NCI-H146 (cell line): Measurements from ENCODE around the gene MYH13.
"Not testable (repeated sequence)": the region's sequence is repeated elsewhere in the genome, so short reads cannot be mapped to it uniquely, and the experiment has no call there.

ENCODE experiments used
- DNase-seq: peaks from one replicate; lab custom pipeline; 2025; lab: John Stamatoyannopoulos, UW

The MYH13 gene

DNA sequence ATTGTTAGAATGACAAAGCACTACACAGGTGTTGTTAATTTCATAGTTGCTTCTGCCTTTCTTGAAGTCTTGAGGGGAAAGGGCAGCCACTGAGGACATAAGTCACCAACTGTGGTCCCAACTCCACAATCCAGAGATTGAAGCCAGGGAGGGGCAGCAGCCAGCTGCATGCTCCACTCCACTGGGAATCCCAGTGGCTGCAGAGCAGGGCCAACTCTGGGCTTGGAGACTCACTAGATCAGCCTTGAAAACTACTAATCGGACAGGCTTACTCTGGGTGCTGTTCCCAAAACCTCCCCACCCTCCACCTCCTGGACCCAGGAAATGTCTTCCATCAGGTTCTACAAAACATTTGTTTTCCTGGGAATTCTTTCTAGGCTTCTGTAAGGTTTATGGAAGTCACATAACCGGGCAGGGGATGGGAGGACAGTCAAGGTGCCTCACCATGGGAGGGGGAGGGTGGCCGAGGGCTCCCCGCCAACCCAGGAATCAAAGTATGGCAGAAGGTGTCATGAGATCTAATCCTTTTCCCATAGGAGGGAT lies 68.0 kb downstream of the MYH13 start:
- no peak for DNase-seq

DNA sequence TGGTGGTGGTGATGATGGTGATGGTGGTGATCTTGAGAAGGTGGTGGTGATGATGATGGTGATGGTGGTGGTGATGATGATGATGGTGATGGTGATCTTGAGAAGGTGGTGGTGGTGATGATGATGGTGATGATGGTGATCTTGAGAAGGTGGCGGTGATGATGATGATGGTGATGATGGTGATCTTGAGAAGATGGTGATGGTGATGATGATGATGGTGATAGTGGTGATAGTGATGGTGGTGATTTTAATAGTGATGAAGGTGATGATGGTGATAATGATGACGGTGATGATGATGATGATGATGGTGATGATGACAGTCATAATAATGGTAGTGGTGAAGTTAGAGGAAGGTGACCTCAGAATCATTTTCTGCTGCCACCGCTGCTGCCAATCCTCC lies 75.1 kb downstream of the MYH13 start:
- no peak for DNase-seq

DNA sequence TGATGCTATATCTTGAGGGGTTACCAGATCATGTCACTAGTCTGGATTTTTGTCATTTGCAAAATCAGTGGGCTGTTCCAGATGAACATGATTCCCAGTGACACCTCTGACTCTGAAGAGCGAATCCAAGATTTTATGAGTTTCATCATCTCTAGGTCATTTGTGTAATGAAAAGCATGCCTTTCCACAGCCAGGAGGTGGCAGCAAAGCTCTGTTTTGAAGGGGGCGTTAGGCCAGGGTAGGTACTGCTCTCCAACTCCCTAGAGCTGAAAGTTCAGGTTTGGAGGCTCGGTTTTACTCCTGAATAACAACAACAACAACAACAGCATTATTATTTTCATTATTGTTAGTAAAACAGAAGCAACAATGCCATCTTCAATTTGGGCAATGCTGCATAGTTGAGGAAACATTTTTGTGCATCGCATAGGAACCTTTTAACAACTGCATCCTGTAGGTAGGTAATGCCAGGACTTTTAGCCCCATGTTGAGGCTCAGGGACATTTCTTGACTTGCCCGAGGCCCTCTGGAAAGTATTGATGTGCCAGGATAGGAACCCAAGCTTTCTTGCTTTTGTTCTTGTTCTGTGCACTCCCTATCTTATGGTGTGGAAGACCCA lies 77.0 kb downstream of the MYH13 start:
- DNase-seq = no peak

- DNase-seq = no peak
These were observed 78.6 kb downstream of the MYH13 start for GRCh38 chr17:10294180-10294579.

DNA sequence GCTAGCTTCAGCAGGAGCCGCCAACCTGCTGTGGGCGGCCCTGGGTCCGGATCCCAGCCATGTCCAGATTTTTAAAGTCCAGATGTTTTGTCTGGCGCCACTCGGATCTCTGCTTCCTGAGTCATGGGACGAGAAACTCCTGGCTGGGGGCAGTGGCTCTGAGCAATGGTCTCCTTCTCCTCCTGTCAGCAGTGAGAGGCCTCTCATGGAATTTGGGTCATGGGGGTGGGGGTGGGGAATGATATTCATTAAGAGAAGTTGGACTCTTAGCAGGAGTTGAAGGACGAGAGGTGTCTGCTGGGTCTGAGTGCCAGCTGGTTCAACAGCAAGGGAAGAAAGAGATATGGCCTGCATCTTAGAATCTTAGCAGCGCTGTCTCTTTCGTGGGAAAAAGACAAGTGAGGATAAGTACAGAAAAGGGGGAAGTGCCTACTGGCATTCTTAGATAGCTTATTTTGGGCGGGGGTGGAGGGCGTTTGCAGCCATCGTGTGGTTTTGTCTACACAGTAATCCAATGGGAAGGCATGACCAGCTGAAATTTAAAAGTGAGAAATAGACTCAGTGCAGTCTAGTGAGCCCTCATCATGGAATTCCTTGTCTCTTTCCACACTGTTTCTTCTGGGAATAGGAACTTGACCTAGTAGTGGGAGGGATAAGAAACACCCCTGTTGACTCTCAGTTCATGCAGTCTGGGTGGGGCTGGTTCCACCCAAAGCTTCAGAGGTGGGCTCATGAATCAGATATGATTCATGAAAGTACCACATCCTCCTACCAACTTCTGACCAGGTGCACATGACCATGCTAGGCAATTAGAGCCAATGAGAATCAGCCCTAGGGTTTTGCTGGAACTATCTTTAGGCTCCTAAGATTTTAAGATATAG lies 80.5 kb downstream of the MYH13 start:
- DNase-seq = no peak

- DNase-seq = not testable (repeated sequence)
These were observed 81.2 kb downstream of the MYH13 start for GRCh38 chr17:10291576-10291975.

- no peak for DNase-seq
These were observed 82.8 kb downstream of the MYH13 start for GRCh38 chr17:10290041-10290440.

DNA sequence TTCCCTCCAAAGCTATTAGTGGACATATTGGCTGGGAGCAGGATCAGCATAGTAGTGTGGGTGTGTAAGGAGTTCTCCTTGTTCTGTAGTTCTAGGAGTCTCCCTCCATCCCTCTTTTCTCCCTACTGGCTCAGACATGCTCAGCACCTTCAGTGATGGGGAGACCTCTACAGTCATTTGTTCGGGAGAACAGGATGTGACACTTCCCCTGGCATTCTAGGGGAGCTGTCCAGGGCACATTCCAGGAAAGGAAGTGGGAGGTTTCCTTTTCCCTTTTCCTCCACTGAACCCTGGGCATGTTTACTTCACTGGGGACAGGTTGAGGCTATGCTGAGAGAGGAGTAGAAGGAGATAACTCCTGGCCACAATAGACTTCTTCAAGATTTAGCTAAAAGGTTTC lies 86.5 kb downstream of the MYH13 start:
- DNase-seq = no peak

DNA sequence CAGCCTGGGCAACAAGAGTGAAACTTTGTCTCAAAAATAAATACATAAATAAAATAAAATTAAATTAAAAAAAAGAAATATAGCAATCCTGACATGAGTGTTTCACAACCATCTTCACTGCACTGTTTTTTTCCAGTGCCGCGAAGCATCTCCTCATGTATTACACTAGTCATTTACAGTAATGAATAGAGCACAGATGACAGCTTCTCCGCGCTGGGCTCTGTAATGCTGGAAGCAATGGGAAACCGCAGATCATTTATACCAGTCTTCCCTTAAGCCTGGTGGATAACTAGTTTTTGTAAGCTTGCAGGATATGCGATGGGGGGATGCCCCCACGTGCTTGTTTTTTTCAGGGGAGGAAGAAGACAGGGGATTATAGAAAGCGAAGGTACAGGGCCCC lies 86.9 kb downstream of the MYH13 start:
- DNase-seq = no peak

- DNase-seq = no peak
These were observed 92.7 kb downstream of the MYH13 start for GRCh38 chr17:10280068-10280467.

DNA sequence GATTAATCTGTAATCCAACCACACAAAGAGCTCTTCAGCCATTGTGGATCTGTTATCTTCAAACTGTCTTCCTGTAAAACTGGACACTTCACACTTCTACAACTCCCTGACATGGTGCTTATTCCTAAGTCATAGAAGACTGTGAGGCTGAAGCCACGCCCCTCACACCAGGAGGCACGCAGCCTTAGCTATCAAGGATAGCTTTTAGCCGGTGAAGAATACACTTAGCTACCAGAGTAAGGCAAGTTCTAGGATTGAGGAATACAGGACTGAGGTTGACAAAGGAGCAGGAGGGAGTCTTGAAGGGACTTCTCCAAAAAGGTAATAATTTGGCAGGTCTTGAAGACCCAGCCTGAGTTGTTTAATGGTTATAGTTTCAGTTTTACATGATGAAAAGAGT lies 94.6 kb downstream of the MYH13 start:
- no peak for DNase-seq

- DNase-seq = no peak
These were observed 96.4 kb downstream of the MYH13 start for GRCh38 chr17:10276436-10276835.

- no peak for DNase-seq
These were observed 97.4 kb downstream of the MYH13 start for GRCh38 chr17:10275418-10275817.

GRCh38 chr17:10271106-10271562 lies 101.7 kb downstream of the MYH13 start:
- no peak for DNase-seq

- no peak for DNase-seq
These were observed 102.5 kb downstream of the MYH13 start for GRCh38 chr17:10270258-10270657.

- no peak for DNase-seq
These were observed 104.8 kb downstream of the MYH13 start for GRCh38 chr17:10268005-10268404.

- no peak for DNase-seq
These were observed 106.4 kb downstream of the MYH13 start for GRCh38 chr17:10266296-10266876.

GRCh38 chr17:10265100-10265810 lies 107.6 kb downstream of the MYH13 start:
- no peak for DNase-seq

- DNase-seq = no peak
These were observed 108.8 kb downstream of the MYH13 start for GRCh38 chr17:10264051-10264450.

GRCh38 chr17:10262451-10262850 lies 110.4 kb downstream of the MYH13 start:
- no peak for DNase-seq

DNA sequence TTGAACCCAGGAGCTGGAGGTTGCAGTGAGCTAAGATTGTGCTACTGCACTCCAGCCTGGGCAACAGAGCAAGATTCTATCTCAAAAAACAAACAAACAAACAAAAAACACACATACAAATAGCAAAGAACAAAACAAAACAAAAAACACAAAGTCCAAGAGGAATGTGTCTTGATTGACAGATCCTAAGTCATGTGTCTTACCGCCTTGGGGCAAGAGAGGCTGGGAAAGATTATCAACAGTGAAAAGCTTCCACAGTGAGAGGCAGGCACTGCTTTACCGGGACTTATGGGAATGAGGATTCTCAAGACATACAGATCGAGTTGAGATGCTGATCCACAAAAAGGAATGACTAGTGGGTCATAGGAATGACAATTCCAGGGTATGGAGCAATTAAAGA lies 111.7 kb downstream of the MYH13 start:
- DNase-seq = no peak
